ENCODE measurements around the gene LRRC59.

GRCh38 chr17:50372758-50373556 is 24.4 kb downstream of the LRRC59 start, which contains the start of the genes EME1 and MRPL27:
- TF ChIP-seq BACH1 (IDR thresholded peaks at IDR 0.05; ENCODE audit: low read length) (no peak), SIX5 (IDR thresholded peaks at IDR 0.05; ENCODE audit: low read depth, low read length) (no peak), BRCA1 (IDR thresholded peaks at IDR 0.05; ENCODE audit: low read depth, low read length) (no peak), CTCF (IDR thresholded peaks at IDR 0.05; ENCODE audit: control extremely low read depth in 1 of 3, insufficient read depth in 1 of 3, low read depth in 1 of 3, low read length in 3 of 3) (no peak), MAFK (IDR thresholded peaks at IDR 0.05; ENCODE audit: low read depth, low read length) (no peak), KDM1A (IDR thresholded peaks at IDR 0.05; ENCODE audit: borderline replicate concordance, low read length) (no peak), EP300 (IDR thresholded peaks at IDR 0.05; ENCODE audit: borderline replicate concordance in 1 of 2, low read depth in 2 of 2, low read length in 2 of 2) (0 out of 3 replicates have a peak, but pooled peaks of 1 of the 2 experiments have one; percentile 9), ATF2 (IDR thresholded peaks at IDR 0.05; ENCODE audit: low read length) (0 out of 2 replicates have a peak, but pooled peaks have one; percentile 26), NRF1 (IDR thresholded peaks at IDR 0.05; ENCODE audit: low read depth, low read length) (no peak), CHD1 (IDR thresholded peaks at IDR 0.05; ENCODE audit: low read depth, low read length) (no peak), SP2 (IDR thresholded peaks at IDR 0.05; ENCODE audit: low read length) (no peak), SP4 (IDR thresholded peaks at IDR 0.05; ENCODE audit: low read length) (0 out of 2 replicates have a peak, but pooled peaks have one; percentile 51), JUND (IDR thresholded peaks at IDR 0.05; ENCODE audit: low read length) (no peak)
